Adrenal gland (tissue), 12 donors: ENCODE results near the gene NR2C2AP. TPM values are rescaled to one million over a fixed set of nuclear protein-coding genes. Genes with fewer than 3 reads are reported as not detected.

Experiments
- DNase-seq, 7 donors: peaks; one replicate each; pipeline ENCODE4 v3.0.0-alpha.2; 2019 to 2020
- H3K27ac ChIP-seq, 5 donors: fragments of 200-600 bp; sonication (generic) in 4 of 5; 1 replicate in 3 of 5; 2 replicates in 2 of 5; pipeline versions ENCODE4 v1.5.1 to v1.8.0; 2016 to 2020; ENCODE audit warnings: mild to moderate bottlenecking in 1 of 5
- H3K27me3 ChIP-seq: fragments of 200-600 bp; 2 replicates; pipeline ENCODE4 v1.8.0; 2021
- H3K36me3 ChIP-seq, 2 donors: fragments of 200-600 bp; replicated peaks in 1 of 2; 1 replicate in 1 of 2; 2 replicates in 1 of 2; pipeline versions ENCODE4 v1.5.1 to v1.8.0; 2018 to 2022
- H3K4me1 ChIP-seq, 2 donors: fragments of 200-600 bp; replicated peaks in 1 of 2; 1 replicate in 1 of 2; 2 replicates in 1 of 2; pipeline versions ENCODE4 v1.5.1 to v1.8.0; 2018 to 2021
- H3K4me3 ChIP-seq, 4 donors: fragments of 200-600 bp; sonication (generic) in 3 of 4; one replicate each; pipeline ENCODE4 v1.5.1; 2016 to 2018
- H3K9me3 ChIP-seq, 3 donors: fragments of 200-600 bp; sonication (generic) in 1 of 3; replicated peaks in 1 of 3; 1 replicate in 2 of 3; 2 replicates in 1 of 3; pipeline versions ENCODE4 v1.5.1 to v1.8.0; 2016 to 2021
- CTCF ChIP-seq, 6 experiments: fragments of 450-650 bp in 4 of 6; fragments of 200-600 bp in 2 of 6; sonication (generic) in 1 of 6; IDR thresholded peaks; 1 replicate in 5 of 6; 2 replicates in 1 of 6; pipeline versions ENCODE4 v1.5.1 to v1.8.0; 2016 to 2021; ENCODE audit warnings: antibody characterized with exemption in 6 of 6, mild to moderate bottlenecking in 2 of 6, moderate library complexity in 1 of 6
- POLR2A ChIP-seq, 2 donors: fragments of 450-650 bp; IDR thresholded peaks; one replicate each; pipeline ENCODE4 v1.6.1; 2017; ENCODE audit warnings: antibody characterized with exemption in 2 of 2, mild to moderate bottlenecking in 2 of 2, moderate library complexity in 1 of 2
- WGBS, 4 donors: extraction: QIAGEN DNeasy Blood & Tissue Kit in 2 of 4; methylation state at CpG; one replicate each; pipeline versions ENCODE4 v1.1.5 to v1.1.7; 2013 to 2017; 5-methylcytosine and 5-hydroxymethylcytosine counted together
- intact Hi-C, 2 donors: fragments of 100-400 bp; cut with DNase I; formaldehyde crosslinking; loops; one replicate each; pipeline versions ENCODE4 v1.14.1 to v1.15.0; 2022 to 2023
- polyA plus RNA-seq, 3 donors: library from polyadenylated mRNA; stranded (reverse); fragments of 200-250 nt in 2 of 3; fragments of 350-450 nt in 1 of 3; fragmentation: Illumina TruSeq in 1 of 3; extraction: RNeasy Lipid Tissue Mini Kit (QIAGEN cat#74804) in 1 of 3; gene quantifications; one replicate each; pipeline ENCODE4 v1.2.3, GENCODE V29; 2013 to 2014
- small RNA-seq, 2 donors: library from RNA; depleted of rRNA; stranded (forward); fragments of <200 nt; gene quantifications; one replicate each; pipeline ENCODE3, GENCODE V24; 2016
- total RNA-seq, 9 donors: library from RNA; depleted of rRNA in 4 of 9; stranded (reverse); fragments of >200 nt in 4 of 9; fragments of 120-200 nt in 1 of 9; fragmentation: NEBNext Ultra II Directional in 1 of 9; extraction: Animal tissue kit (Norgen Biotek cat#: 25700) in 1 of 9; gene quantifications; one replicate each; pipeline versions ENCODE4 v1.1.0 to v1.2.4, GENCODE V29; 2013 to 2023
- donor health status: healthy with polysubstance abuse.
- donor health status: Bipolar disorder and iron deficiency.
- donor health status: DM: yes; HTN: yes; CAD: no.
- donor health status: DM: no; HTN: no; CAD: no.
- donor health status: DM: no; HTN: no; CAD: no.
- donor health status: DM: yes; HTN: yes; CAD: no.

The NR2C2AP gene
- total and polyA plus RNA-seq, 12 donors = 4.0 to 21.6 (median 12.3) TPM

- Histone ChIP-seq H3K27ac (no peak overlapping the region), H3K27me3 (no peaks in the 10 kb centered on the region), H3K9me3 (no peaks in the 10 kb centered on the region), H3K4me1 (no peaks in the 10 kb centered on the region), H3K36me3 (no peaks in the 10 kb centered on the region), H3K4me3 (no peak overlapping the region)
- no peak for TF ChIP-seq CTCF (IDR thresholded peaks at IDR 0.05)
- no peak for TF ChIP-seq POLR2A (IDR thresholded peaks at IDR 0.05)
- intact Hi-C loops = no loop called here
- no peak for DNase-seq
- 90 to 95% (median 91%) methylated on average over 5 to 6 of the region's 6 CpGs for WGBS, 4 donors
Observed at GRCh38 chr19:19154768-19155494, 48.3 kb downstream of the NR2C2AP start.

GRCh38 chr19:19152668-19153384 is 50.4 kb downstream of the NR2C2AP start:
- Histone ChIP-seq H3K27me3 (no peaks in the 10 kb centered on the region), H3K36me3 (no peaks in the 10 kb centered on the region), H3K9me3 (no peaks in the 10 kb centered on the region), H3K4me1 (no peaks in the 10 kb centered on the region), H3K4me3 (no peak overlapping the region), H3K27ac (no peak overlapping the region)
- 76 to 82% (median 79%) methylated on average over 9 to 13 of the region's 13 CpGs for WGBS, 4 donors
- no peak for TF ChIP-seq CTCF (IDR thresholded peaks at IDR 0.05)
- TF ChIP-seq POLR2A (IDR thresholded peaks at IDR 0.05) = no peak
- intact Hi-C loops = no loop called here
- no peak for DNase-seq

GRCh38 chr19:19151418-19151817 is 51.8 kb downstream of the NR2C2AP start:
- Histone ChIP-seq H3K4me1 (no peaks in the 10 kb centered on the region), H3K9me3 (no peaks in the 10 kb centered on the region), H3K36me3 (no peaks in the 10 kb centered on the region), H3K4me3 (no peak overlapping the region), H3K27ac (no peak overlapping the region), H3K27me3 (no peaks in the 10 kb centered on the region)
- intact Hi-C loops = no loop called here
- TF ChIP-seq CTCF (IDR thresholded peaks at IDR 0.05) = no peak
- no peak for TF ChIP-seq POLR2A (IDR thresholded peaks at IDR 0.05)
- 74 to 81% (median 77%) methylated on average over 11 of the region's 11 CpGs for WGBS, 4 donors
- no peak for DNase-seq

Small RNA genes lying within 50 kb of the gene (small RNA-seq; reads per million reads assigned to genes)
- gene RNU6-1028P = 0 reads per million in 2 donors

Other genes with a start within 250 kb of the NR2C2AP start
- gene SUGP2, start 169.9 kb downstream of the NR2C2AP start, total RNA-seq = 10 to 100 TPM; 22.0 to 87.6 (median 49.9) TPM
- gene SUGP2, start 169.9 kb downstream of the NR2C2AP start, polyA plus RNA-seq = 100 to 1,000 TPM in 2 of 3 donors, 10 to 100 TPM in 1; 39.6 to 291 (median 176) TPM
- 10 to 100 TPM; 16.7 to 31.5 (median 26.7) TPM for gene ARMC6, start 169.8 kb downstream of the NR2C2AP start, total RNA-seq
- 10 to 100 TPM; 26.5 to 39.3 (median 38.5) TPM for gene ARMC6, start 169.8 kb downstream of the NR2C2AP start, polyA plus RNA-seq
- 10 to 100 TPM in 7 of 9 donors, 1 to 10 TPM in 2; 5.7 to 14.3 (median 12.6) TPM for gene SLC25A42, start 139.4 kb downstream of the NR2C2AP start, total RNA-seq
- gene SLC25A42, start 139.4 kb downstream of the NR2C2AP start, polyA plus RNA-seq = 10 to 100 TPM in 1 of 3 donors, 1 to 10 TPM in 2; 6.2 to 11.9 (median 10.0) TPM
- gene TMEM161A, start 64.9 kb downstream of the NR2C2AP start, total RNA-seq = 10 to 100 TPM; 27.0 to 83.8 (median 37.7) TPM
- gene TMEM161A, start 64.9 kb downstream of the NR2C2AP start, polyA plus RNA-seq = 10 to 100 TPM in 2 of 3 donors, 1 to 10 TPM in 1; 5.5 to 52.8 (median 44.4) TPM
- gene MEF2B, start 33.2 kb downstream of the NR2C2AP start, total RNA-seq = 1 to 10 TPM in 2 of 9 donors, under 1 TPM in 4, not detected in 3; 0.42 to 3.7 (median 0.76) TPM
- 1 to 10 TPM in 2 of 3 donors, not detected in 1; 3.3 to 6.0 TPM for gene MEF2B, start 33.2 kb downstream of the NR2C2AP start, polyA plus RNA-seq
- 10 to 100 TPM in 8 of 9 donors, 1 to 10 TPM in 1; 8.3 to 32.2 (median 21.9) TPM for gene BORCS8, start 11.3 kb downstream of the NR2C2AP start, total RNA-seq
- gene BORCS8, start 11.3 kb downstream of the NR2C2AP start, polyA plus RNA-seq = 10 to 100 TPM; 20.3 to 49.6 (median 34.2) TPM
- gene RFXANK, start 11.2 kb downstream of the NR2C2AP start, total RNA-seq = 10 to 100 TPM; 28.0 to 79.9 (median 51.6) TPM
- 100 to 1,000 TPM in 2 of 3 donors, 10 to 100 TPM in 1; 21.7 to 195 (median 140) TPM for gene RFXANK, start 11.2 kb downstream of the NR2C2AP start, polyA plus RNA-seq
- gene NCAN, start 8.5 kb upstream of the NR2C2AP start, total RNA-seq = under 1 TPM in 3 of 9 donors, not detected in 6; 0.06 to 0.42 (median 0.14) TPM
- under 1 TPM in 2 of 3 donors, not detected in 1; 0.08 to 0.11 TPM for gene NCAN, start 8.5 kb upstream of the NR2C2AP start, polyA plus RNA-seq
- 1 to 10 TPM in 2 of 9 donors, under 1 TPM in 3, not detected in 4; 0.28 to 1.1 (median 0.74) TPM for gene TM6SF2, start 69.9 kb upstream of the NR2C2AP start, total RNA-seq
- 1 to 10 TPM in 2 of 3 donors, under 1 TPM in 1; 0.26 to 5.3 (median 1.3) TPM for gene TM6SF2, start 69.9 kb upstream of the NR2C2AP start, polyA plus RNA-seq
- gene SUGP1, start 117.1 kb upstream of the NR2C2AP start, total RNA-seq = 10 to 100 TPM; 25.5 to 74.7 (median 53.9) TPM
- gene SUGP1, start 117.1 kb upstream of the NR2C2AP start, polyA plus RNA-seq = 100 to 1,000 TPM in 1 of 3 donors, 10 to 100 TPM in 2; 55.9 to 130 (median 91.0) TPM
- gene MAU2, start 117.4 kb upstream of the NR2C2AP start, total RNA-seq = 10 to 100 TPM; 25.5 to 64.8 (median 48.8) TPM
- gene MAU2, start 117.4 kb upstream of the NR2C2AP start, polyA plus RNA-seq = 10 to 100 TPM; 14.9 to 41.3 (median 29.5) TPM
- gene GATAD2A, start 202.3 kb upstream of the NR2C2AP start, total RNA-seq = 100 to 1,000 TPM in 1 of 9 donors, 10 to 100 TPM in 8; 17.8 to 125 (median 65.3) TPM
- gene GATAD2A, start 202.3 kb upstream of the NR2C2AP start, polyA plus RNA-seq = 10 to 100 TPM; 17.0 to 35.1 (median 20.9) TPM